Measurements from ENCODE around the gene RAB8A. TPM values are rescaled to one million over a fixed set of nuclear protein-coding genes. Genes with fewer than 3 reads are reported as not detected.

The RAB8A gene
- total RNA-seq, 1 donor from 2014 or later, result 43.3 TPM

DNA sequence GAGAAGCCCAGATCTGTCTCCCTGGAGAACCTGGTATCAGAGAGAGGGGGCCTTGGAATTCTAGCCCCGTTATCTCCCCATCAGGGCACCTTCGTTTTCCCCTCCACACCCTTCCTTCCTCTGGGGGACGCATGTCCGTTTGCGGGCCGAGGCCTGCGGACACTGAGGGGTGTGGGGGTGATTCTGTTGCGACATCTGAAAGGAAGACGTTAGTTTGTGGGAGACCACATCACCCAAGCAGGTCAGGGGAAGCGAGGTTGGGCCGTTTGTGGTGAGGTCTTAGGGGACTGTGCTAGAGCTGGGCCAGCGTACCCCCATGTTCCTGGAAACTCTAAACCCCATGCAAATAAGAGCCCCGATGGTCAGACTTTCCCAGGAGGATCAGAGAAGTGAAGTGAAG lies 28.1 kb downstream of the RAB8A start:
- no peaks in the 10 kb centered on the region for H3K36me3 ChIP-seq (ENCODE audit: control insufficient read depth, insufficient read depth, low read length)
- no peak overlapping the region for H3K4me3 ChIP-seq (ENCODE audit: low read depth, low read length)
- DNase-seq (ENCODE audit: low read depth), result no peak
- H3K27me3 ChIP-seq (ENCODE audit: control insufficient read depth, insufficient read depth, low read length), result no peaks in the 10 kb centered on the region
- TF ChIP-seq, protein P1, sequence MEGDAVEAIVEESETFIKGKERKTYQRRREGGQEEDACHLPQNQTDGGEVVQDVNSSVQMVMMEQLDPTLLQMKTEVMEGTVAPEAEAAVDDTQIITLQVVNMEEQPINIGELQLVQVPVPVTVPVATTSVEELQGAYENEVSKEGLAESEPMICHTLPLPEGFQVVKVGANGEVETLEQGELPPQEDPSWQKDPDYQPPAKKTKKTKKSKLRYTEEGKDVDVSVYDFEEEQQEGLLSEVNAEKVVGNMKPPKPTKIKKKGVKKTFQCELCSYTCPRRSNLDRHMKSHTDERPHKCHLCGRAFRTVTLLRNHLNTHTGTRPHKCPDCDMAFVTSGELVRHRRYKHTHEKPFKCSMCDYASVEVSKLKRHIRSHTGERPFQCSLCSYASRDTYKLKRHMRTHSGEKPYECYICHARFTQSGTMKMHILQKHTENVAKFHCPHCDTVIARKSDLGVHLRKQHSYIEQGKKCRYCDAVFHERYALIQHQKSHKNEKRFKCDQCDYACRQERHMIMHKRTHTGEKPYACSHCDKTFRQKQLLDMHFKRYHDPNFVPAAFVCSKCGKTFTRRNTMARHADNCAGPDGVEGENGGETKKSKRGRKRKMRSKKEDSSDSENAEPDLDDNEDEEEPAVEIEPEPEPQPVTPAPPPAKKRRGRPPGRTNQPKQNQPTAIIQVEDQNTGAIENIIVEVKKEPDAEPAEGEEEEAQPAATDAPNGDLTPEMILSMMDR (IDR thresholded peaks at IDR 0.05; ENCODE audit: insufficient read depth, low read length, poor library complexity, severe bottlenecking), result no peak

DNA sequence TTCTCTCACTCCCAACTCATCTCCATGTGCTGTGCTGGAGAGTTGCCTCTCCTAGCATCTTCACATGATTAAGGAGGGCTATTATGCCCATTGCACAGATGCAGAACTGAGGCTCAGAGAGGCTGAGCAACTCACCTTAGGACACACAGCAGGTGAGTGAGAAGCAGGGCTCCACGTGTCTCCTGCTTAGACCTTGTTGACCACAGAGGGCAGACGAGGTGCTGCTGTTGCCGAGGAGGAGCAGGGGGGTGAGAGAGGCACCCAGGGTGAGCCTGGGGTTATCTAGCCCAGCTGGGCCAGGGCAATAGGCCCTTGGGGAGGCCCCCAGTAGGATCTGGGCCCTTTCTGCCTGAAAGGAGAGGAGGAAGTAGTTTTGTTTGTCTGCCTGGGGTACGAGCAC lies 29.4 kb downstream of the RAB8A start:
- H3K36me3 ChIP-seq (ENCODE audit: control insufficient read depth, insufficient read depth, low read length), result no peaks in the 10 kb centered on the region
- TF ChIP-seq, protein P1 (IDR thresholded peaks at IDR 0.05; ENCODE audit: insufficient read depth, low read length, poor library complexity, severe bottlenecking), result no peak
- H3K4me3 ChIP-seq (ENCODE audit: low read depth, low read length), result no peak overlapping the region
- DNase-seq (ENCODE audit: low read depth), result no peak
- H3K27me3 ChIP-seq (ENCODE audit: control insufficient read depth, insufficient read depth, low read length), result no peaks in the 10 kb centered on the region

DNA sequence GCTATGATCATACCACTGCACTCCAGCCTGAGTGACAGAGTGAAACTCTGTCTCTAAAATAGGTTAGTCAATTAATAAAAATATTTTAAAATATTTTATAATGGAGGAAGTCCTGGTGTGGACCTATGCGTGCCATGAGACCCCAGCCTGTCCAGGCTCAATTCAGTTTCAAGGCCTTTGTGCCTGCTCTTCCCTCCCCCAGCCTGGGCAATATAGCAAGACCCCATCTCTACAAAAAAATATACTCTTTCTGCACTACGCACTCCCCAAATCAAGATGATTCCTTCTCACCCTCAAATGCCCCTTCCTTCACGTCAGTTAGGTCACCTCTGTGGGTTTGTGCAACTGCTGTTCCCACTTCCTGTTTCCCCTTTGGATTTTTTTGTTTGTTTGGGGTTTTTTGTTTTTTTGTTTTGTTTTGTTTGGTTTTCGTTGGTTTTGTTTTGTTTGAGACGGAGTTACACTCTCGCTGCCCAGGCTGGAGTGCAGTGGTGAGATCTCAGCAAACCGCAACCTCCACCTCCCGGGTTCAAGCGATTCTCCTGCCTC lies 30.4 kb downstream of the RAB8A start:
- H3K4me3 ChIP-seq (ENCODE audit: low read depth, low read length), result no peak overlapping the region
- no peak for DNase-seq (ENCODE audit: low read depth)
- H3K27me3 ChIP-seq (ENCODE audit: control insufficient read depth, insufficient read depth, low read length), result no peaks in the 10 kb centered on the region
- H3K36me3 ChIP-seq (ENCODE audit: control insufficient read depth, insufficient read depth, low read length), result no peaks in the 10 kb centered on the region
- TF ChIP-seq, protein P1 (IDR thresholded peaks at IDR 0.05; ENCODE audit: insufficient read depth, low read length, poor library complexity, severe bottlenecking), result no peak

DNA sequence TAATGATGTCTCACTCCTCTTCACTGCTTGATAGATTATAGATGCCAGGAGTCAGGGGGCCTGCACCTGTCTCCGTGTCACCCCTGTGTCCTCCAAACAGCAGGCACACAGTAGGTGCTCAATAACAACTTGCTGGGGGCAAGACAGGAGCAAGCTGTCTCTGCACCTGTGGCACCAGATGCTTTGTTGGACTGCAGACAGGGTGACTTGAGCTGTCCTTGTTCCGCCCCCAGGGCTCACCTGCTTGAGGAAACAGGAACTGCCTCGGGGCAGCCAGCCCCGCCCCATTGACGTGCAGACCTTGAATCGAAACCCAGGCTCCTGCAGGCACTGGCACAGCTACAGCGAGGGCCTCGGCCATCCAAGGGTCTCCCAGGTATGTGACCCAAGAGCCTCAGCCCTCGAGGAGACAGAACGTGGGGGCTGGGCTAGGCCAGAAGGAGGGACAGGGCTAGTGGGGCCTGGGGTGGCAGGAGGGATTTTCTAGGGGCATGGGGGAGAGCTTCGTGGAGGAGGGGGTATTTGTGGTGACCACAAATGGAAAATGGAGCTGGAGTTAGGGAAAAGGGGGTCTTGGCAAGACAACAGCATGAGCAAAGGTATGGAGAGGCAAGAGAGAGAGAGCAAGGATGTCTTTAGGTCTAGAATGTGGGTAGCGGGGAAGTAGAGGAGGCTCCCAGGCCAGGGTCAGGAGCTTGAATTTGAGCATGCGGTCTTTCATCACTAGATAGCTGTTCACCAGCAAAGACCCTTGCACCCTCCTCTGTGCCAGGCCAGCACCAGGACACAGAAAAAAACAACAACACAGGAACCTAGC lies 31.9 kb downstream of the RAB8A start, which contains the start of gene HSH2D:
HSH2D (plus strand) TSS at position 287 of the 817 bp plus-strand sequence. CDS start 5,066 bp downstream, outside the sequence.
- Histone ChIP-seq H3K36me3 (ENCODE audit: control insufficient read depth, insufficient read depth, low read length) (no peaks in the 10 kb centered on the region), H3K4me3 (ENCODE audit: low read depth, low read length) (no peak within 1 kb of the TSS), H3K27me3 (ENCODE audit: control insufficient read depth, insufficient read depth, low read length) (no peaks in the 10 kb centered on the region)
- TF ChIP-seq, protein P1 (IDR thresholded peaks at IDR 0.05; ENCODE audit: insufficient read depth, low read length, poor library complexity, severe bottlenecking), result no peak
- DNase-seq (ENCODE audit: low read depth), result peak; percentile 38

DNA sequence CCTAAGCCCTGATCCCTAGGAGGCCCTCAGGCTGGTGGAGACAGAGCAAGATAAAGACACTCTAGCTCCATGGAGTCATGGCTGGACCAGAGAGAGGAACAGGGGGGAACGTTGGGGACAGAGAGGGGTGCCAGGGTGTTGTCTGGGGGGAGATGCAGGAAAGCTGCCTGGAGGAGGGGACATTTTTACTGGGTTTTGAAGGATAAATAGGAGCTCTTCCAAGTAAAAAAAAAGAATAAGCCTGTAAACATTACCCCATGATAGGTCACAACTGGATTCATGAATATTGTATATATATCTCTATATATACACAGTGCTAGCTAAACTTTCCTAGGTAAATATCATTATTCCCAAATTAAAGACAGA lies 32.5 kb downstream of the RAB8A start:
- TF ChIP-seq, protein P1 (IDR thresholded peaks at IDR 0.05; ENCODE audit: insufficient read depth, low read length, poor library complexity, severe bottlenecking), result no peak
- no peak overlapping the region for H3K4me3 ChIP-seq (ENCODE audit: low read depth, low read length)

More for the DNA sequence above, 32.5 kb downstream of the RAB8A start:
- no peaks in the 10 kb centered on the region for H3K27me3 ChIP-seq (ENCODE audit: control insufficient read depth, insufficient read depth, low read length)
- DNase-seq (ENCODE audit: low read depth), result no peak
- no peaks in the 10 kb centered on the region for H3K36me3 ChIP-seq (ENCODE audit: control insufficient read depth, insufficient read depth, low read length)

All from kidney epithelial cell (primary cell).